Gastrocnemius medialis (tissue), 4 donors: ENCODE results near the gene PCBP1. TPM values are rescaled to one million over a fixed set of nuclear protein-coding genes. Genes with fewer than 3 reads are reported as not detected.
"Not testable (repeated sequence)": the region's sequence is repeated elsewhere in the genome, so short reads cannot be mapped to it uniquely, and the experiment has no call there.

Experiments used
- ATAC-seq, 2 donors: fragments of 150-250 bp; one replicate each; pipeline ENCODE4 v1.9.1; 2016
- DNase-seq, 2 donors: peaks; one replicate each; pipeline ENCODE4 v3.0.0-alpha.2; 2019
- H3K27ac ChIP-seq, 4 donors: fragments of 200-600 bp; sonication (generic); 1 replicate in 1 of 4; 2 replicates in 3 of 4; pipeline ENCODE4 v1.5.1; 2016 to 2018; ENCODE audit warnings: mild to moderate bottlenecking in 2 of 4, moderate library complexity in 1 of 4
- H3K27me3 ChIP-seq, 3 donors: fragments of 200-600 bp; sonication (generic) in 2 of 3; 1 replicate in 1 of 3; 2 replicates in 2 of 3; pipeline versions ENCODE4 v1.5.1 to v1.6.0; 2016 to 2019; ENCODE audit warnings: mild to moderate bottlenecking in 1 of 3, moderate library complexity in 1 of 3
- H3K36me3 ChIP-seq, 2 donors: fragments of 200-600 bp; sonication (generic) in 1 of 2; one replicate each; pipeline ENCODE4 v1.5.1; 2017 to 2018
- H3K4me1 ChIP-seq, 2 donors: fragments of 200-600 bp; sonication (generic) in 1 of 2; one replicate each; pipeline ENCODE4 v1.5.1; 2016 to 2017; ENCODE audit warnings: mild to moderate bottlenecking in 2 of 2
- H3K4me3 ChIP-seq, 4 donors: fragments of 200-600 bp; sonication (generic) in 3 of 4; 1 replicate in 1 of 4; 2 replicates in 3 of 4; pipeline ENCODE4 v1.5.1; 2016 to 2019; ENCODE audit warnings: mild to moderate bottlenecking in 2 of 4
- H3K9me3 ChIP-seq, 3 donors: fragments of 200-600 bp; sonication (generic) in 2 of 3; 1 replicate in 1 of 3; 2 replicates in 2 of 3; pipeline ENCODE4 v1.5.1; 2016 to 2019
- POLR2A ChIP-seq, 2 donors: fragments of 450-650 bp; IDR thresholded peaks; one replicate each; pipeline ENCODE4 v1.6.1; 2017; ENCODE audit warnings: antibody characterized with exemption in 2 of 2, mild to moderate bottlenecking in 2 of 2, moderate library complexity in 2 of 2
- in situ Hi-C, 4 donors: fragments of 200-750 bp; cut with MboI; loops; one replicate each; pipeline versions ENCODE4 v1.15.0 to v1.8.0; 2017; ENCODE audit warnings: low sequenced_read_pairs in 4 of 4
- intact Hi-C: fragments of 100-400 bp; cut with DNase I; formaldehyde crosslinking; loops from one replicate; pipeline ENCODE4 v1.15.1; 2023; ENCODE audit warnings: low total_unique reads
- total RNA-seq, 4 donors: library from RNA; depleted of rRNA; stranded (reverse); fragments of >200 nt; gene quantifications; one replicate each; pipeline versions ENCODE4 v1.1.0 to v1.2.3, GENCODE V29; 2016
- TF ChIP-seq, protein P1 (sequence below), 5 experiments: fragments of 450-650 bp in 3 of 5; fragments of 200-600 bp in 2 of 5; sonication (generic) in 2 of 5; IDR thresholded peaks in 4 of 5; conservative IDR thresholded peaks in 1 of 5; 1 replicate in 4 of 5; 2 replicates in 1 of 5; pipeline ENCODE4 v1.5.1; 2016 to 2019; ENCODE audit warnings: antibody characterized with exemption in 5 of 5, mild to moderate bottlenecking in 3 of 5, moderate library complexity in 3 of 5

Gene PCBP1
- total RNA-seq, 4 donors from 2014 or later = 178 to 296 (median 262) TPM

DNA sequence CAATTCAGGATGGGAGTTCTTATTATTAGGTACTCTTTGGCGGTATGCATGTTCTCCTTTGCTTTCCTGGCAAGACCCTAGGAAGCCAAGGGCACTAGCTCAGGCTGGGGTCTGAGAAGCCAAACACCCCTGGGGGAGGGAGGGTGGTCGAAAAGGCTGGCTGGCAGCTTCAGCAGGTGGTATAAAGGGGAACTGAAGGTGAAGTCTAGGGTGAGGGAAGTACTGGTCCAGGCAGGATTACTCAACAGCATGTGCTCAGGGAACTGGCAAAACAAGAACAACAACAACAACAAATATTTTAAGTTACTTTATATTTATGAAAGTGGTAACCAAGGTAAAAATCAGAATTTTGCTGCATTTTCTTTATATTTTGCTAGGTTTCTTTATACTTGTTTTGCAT is 40.7 kb upstream of the PCBP1 start:
- no peak overlapping the region for H3K4me3 ChIP-seq
- TF ChIP-seq, protein P1, sequence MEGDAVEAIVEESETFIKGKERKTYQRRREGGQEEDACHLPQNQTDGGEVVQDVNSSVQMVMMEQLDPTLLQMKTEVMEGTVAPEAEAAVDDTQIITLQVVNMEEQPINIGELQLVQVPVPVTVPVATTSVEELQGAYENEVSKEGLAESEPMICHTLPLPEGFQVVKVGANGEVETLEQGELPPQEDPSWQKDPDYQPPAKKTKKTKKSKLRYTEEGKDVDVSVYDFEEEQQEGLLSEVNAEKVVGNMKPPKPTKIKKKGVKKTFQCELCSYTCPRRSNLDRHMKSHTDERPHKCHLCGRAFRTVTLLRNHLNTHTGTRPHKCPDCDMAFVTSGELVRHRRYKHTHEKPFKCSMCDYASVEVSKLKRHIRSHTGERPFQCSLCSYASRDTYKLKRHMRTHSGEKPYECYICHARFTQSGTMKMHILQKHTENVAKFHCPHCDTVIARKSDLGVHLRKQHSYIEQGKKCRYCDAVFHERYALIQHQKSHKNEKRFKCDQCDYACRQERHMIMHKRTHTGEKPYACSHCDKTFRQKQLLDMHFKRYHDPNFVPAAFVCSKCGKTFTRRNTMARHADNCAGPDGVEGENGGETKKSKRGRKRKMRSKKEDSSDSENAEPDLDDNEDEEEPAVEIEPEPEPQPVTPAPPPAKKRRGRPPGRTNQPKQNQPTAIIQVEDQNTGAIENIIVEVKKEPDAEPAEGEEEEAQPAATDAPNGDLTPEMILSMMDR (IDR thresholded peaks at IDR 0.05 in 4 of 5, conservative IDR thresholded peaks at IDR 0.05 in 1 of 5) = no peak
- peaks cover 28 to 29% of the 10 kb centered on the region in 2 donors for H3K4me1 ChIP-seq
- no peaks in the 10 kb centered on the region for H3K9me3 ChIP-seq
- intact Hi-C loops = no loop called here
- H3K27me3 ChIP-seq = no peaks in the 10 kb centered on the region
- ATAC-seq = peak; percentile 48 to 69
- peak overlapping the region; percentile 63 to 85 (median 77) for H3K27ac ChIP-seq
- peak in 1 of 2 donors; percentile 12 for DNase-seq
- H3K36me3 ChIP-seq = peaks cover 0 to 11% of the 10 kb centered on the region in 2 donors
- in situ Hi-C loops = no loop called here

DNA sequence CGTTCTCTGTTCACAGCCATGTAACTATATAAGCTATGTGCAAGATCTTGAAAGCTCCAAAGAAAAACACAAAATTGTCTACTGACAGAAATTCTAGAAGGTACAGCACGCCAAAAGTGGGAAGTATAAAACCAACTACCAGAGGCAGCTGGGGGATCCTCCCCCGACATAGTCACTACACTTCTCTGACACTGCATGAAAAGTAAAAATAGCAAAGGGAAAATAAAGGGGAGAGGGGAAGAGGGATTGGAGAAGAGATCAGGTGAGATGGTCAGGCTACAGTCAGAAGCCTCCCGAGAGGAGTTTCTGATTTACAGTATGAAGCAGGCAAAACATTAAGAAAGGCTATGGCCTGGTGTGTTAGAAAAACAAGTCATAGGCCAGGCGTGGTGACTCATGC is 39.8 kb upstream of the PCBP1 start:
- intact Hi-C loops = no loop called here
- peak overlapping the region; percentile 63 to 85 (median 77) for H3K27ac ChIP-seq

DNA sequence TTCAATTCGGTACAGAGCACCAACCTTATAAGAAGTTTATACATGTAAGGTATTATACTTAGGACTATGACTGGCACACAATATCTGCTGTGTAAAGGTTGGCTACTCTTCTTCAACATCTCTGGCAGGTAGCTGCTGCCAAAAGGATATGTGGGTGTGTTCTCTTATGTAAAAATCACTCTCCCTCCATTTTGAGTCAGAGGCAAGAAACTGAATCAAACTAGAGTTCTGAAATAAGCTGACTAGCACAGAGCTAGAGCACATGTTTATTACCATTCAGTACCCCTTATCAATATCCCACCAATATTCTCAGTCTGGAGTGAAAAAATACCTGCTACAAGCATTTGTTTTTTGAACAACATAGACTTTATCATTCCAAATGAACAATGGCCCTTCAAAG is 38.0 kb upstream of the PCBP1 start:
- peaks cover 28 to 29% of the 10 kb centered on the region in 2 donors for H3K4me1 ChIP-seq
- H3K27me3 ChIP-seq = no peaks in the 10 kb centered on the region
- intact Hi-C loops = no loop called here
- no peaks in the 10 kb centered on the region for H3K9me3 ChIP-seq
- TF ChIP-seq, protein P1 (IDR thresholded peaks at IDR 0.05 in 4 of 5, conservative IDR thresholded peaks at IDR 0.05 in 1 of 5) = no peak
- no peak for TF ChIP-seq POLR2A (IDR thresholded peaks at IDR 0.05)
- peaks cover 0 to 21% of the 10 kb centered on the region in 2 donors for H3K36me3 ChIP-seq
- ATAC-seq (no peak), DNase-seq (no peak)
- in situ Hi-C loops = no loop called here
- H3K27ac ChIP-seq = peak overlapping the region in 1 of 4 donors; percentile 11
- H3K4me3 ChIP-seq = no peak overlapping the region

More for the DNA sequence above, 39.8 kb upstream of the PCBP1 start:
- H3K4me3 ChIP-seq = no peak overlapping the region
- no peaks in the 10 kb centered on the region for H3K27me3 ChIP-seq
- H3K9me3 ChIP-seq = no peaks in the 10 kb centered on the region
- in situ Hi-C loops = no loop called here
- peaks cover 0 to 11% of the 10 kb centered on the region in 2 donors for H3K36me3 ChIP-seq
- peaks cover 28 to 29% of the 10 kb centered on the region in 2 donors for H3K4me1 ChIP-seq
- TF ChIP-seq, protein P1 (IDR thresholded peaks at IDR 0.05 in 4 of 5, conservative IDR thresholded peaks at IDR 0.05 in 1 of 5) = no peak
- no peak for TF ChIP-seq POLR2A (IDR thresholded peaks at IDR 0.05)
- no peak for ATAC-seq
- DNase-seq = no peak

DNA sequence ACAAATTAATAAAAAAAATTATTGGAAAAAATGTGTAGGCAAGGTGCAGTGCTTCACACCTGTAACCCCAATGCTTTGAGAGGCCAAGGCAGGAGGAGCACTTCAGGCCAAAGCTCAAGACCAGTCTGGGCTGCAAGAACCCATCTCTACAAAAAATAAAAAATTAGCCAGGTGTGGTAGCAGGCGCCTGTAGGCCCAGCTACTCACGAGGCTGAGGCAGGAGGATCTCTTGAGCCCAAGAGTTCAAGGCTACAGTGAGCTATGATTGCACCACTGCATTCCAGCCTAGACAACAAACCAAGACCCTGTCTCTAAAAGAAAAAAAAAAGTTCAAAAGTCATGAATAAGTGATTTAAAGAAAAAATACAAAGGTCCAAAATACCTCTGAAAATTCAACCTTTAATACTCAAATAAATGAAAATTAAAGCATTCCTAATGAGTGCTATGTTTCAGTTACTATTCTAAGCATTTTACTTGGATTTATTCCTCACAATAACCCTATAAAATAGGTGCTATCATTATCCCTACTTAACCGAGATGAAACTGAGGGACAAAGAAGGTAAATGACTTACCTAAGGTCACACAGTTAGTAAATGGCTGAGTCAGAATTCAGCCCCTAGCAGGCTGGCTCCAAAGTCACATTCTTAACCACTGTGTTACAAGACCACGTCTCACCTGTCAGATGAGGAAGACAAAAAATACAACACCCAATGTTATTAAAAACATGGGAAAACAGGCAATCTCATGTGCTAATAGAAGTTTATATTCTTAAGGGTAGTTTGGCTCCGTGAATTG is 36.4 kb upstream of the PCBP1 start:
- H3K36me3 ChIP-seq = peaks cover 0 to 35% of the 10 kb centered on the region in 2 donors
- in situ Hi-C loops = loop anchor here in 1 of 4 donors (25.0 kb wide), 1 partner anchor 139 kb away; the partner anchor contains the start of gene MXD1

DNA sequence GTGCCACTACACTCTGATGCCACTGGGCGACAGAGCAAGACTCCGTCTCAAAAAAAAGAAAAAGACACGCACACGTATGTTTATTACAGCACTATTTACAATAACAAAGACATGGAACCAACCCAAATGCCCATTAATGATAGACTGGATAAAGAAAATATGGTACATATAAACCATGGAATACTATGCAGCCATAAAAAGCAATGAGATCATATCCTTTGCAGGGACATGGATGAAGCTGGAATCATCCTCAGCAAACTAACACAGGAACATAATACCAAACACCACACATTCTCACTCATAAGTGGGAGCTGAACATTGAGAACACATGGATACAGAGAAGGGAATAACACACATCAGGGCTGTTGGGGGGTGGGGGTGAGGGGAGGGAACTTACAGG is 32.0 kb upstream of the PCBP1 start:
- H3K9me3 ChIP-seq, H3K27me3 ChIP-seq, H3K27ac ChIP-seq, H3K4me3 ChIP-seq, ATAC-seq, intact Hi-C loops, DNase-seq, H3K4me1 ChIP-seq: not testable (repeated sequence)
- in situ Hi-C loops = loop anchor here in 1 of 4 donors (25.0 kb wide), 1 partner anchor 143 kb away; the partner anchor contains the start of gene MXD1
- peaks cover 0 to 35% of the 10 kb centered on the region in 2 donors for H3K36me3 ChIP-seq

More for the DNA sequence above, 36.4 kb upstream of the PCBP1 start:
- Histone ChIP-seq H3K4me1 (peaks cover 13 to 17% of the 10 kb centered on the region in 2 donors), H3K9me3 (no peaks in the 10 kb centered on the region), H3K27ac (no peak overlapping the region), H3K27me3 (no peaks in the 10 kb centered on the region), H3K4me3 (no peak overlapping the region)
- no peak for ATAC-seq
- no peak for DNase-seq
- TF ChIP-seq, protein P1 (IDR thresholded peaks at IDR 0.05 in 4 of 5, conservative IDR thresholded peaks at IDR 0.05 in 1 of 5) = no peak
- TF ChIP-seq POLR2A (IDR thresholded peaks at IDR 0.05) = no peak
- intact Hi-C loops = no loop called here
